ENCODE measurements around the gene ACVR1.
"Not testable (repeated sequence)": the region's sequence is repeated elsewhere in the genome, so short reads cannot be mapped to it uniquely, and the experiment has no call there.

ACVR1 gene

GRCh38 chr2:157894694-157895435, 18.7 kb upstream of the ACVR1 start:
- no peak for DNase-seq (ENCODE audit: low read depth, low spot score)

GRCh38 chr2:157893611-157894010, 17.5 kb upstream of the ACVR1 start:
- no peak for DNase-seq (ENCODE audit: low read depth, low spot score)

DNA sequence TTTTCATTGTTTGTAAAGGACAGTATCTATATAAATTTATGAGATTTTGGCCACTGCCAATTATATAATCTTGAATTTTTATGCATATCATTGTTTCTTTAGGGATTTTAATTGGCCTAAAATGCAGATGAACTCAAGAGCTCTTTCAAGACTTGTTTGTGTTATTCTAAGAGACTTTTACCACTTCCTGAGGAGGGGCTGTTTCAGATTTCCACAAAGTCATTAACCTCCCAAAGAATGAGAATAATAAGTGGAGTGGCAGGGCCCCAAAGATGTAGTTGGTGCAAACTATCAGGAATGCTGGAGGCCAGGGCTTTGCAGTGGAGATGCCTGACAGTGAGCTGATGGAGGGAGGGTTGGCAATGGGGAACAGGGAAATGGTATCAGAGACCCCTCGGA, 15.5 kb upstream of the ACVR1 start:
- DNase-seq (ENCODE audit: low read depth, low spot score), result no peak

DNA sequence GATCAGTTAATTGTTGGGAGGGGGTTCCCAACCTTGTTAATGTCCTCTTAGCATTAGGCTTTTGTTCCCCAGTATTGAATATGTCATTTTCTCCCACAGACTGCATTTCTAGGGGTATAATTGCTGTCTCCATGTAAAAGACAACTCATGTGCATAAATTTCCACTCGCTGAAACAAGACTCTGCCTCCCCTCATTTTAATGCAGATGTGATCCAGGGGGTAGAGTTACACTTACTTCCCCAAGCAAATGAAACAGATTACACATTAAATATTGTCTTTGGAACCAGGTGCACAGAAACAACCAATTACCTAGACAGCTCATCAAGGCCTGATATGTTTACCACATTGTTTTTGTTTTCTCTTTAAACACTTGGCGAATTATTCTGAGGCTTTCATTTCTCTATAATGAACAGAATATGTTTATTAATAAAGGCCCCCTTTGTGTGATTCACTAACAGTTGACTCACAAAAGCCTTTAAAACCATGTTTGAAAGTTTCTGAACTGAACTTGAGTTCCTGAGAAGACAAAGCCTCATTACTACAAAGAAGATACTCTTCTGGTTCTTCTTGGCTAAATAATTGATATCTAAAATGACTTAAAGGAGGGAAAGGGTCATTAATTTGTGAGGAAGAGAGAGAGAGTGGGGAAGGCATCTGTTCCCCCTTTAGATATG, 15.0 kb upstream of the ACVR1 start:
- DNase-seq (ENCODE audit: low read depth, low spot score), result no peak

- no peak for DNase-seq (ENCODE audit: low read depth, low spot score)
These were observed 11.8 kb upstream of the ACVR1 start for GRCh38 chr2:157887946-157888345.

DNA sequence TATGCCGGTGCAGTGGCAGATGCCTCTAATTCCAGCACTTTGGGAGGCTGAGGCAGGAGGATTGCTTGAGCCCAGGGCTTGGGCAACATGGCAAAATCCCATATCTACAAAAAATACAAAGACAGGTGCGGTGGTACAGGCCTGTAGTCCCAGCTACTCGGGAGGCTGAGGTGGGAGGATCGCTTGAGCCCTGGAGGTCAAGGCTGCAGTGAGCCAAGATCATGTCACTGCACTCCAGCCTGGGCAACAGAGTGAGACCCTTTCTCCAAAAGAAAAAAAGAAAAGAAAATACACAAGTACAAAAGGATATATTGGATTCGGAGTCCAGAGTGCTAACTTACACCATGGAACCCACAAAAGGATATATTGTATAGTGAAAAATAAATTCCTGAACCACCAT, 8.4 kb upstream of the ACVR1 start:
- not testable (repeated sequence) for DNase-seq (ENCODE audit: low read depth, low spot score)

GRCh38 chr2:157880927-157881326, 4.8 kb upstream of the ACVR1 start:
- DNase-seq (ENCODE audit: low read depth, low spot score), result no peak

DNA sequence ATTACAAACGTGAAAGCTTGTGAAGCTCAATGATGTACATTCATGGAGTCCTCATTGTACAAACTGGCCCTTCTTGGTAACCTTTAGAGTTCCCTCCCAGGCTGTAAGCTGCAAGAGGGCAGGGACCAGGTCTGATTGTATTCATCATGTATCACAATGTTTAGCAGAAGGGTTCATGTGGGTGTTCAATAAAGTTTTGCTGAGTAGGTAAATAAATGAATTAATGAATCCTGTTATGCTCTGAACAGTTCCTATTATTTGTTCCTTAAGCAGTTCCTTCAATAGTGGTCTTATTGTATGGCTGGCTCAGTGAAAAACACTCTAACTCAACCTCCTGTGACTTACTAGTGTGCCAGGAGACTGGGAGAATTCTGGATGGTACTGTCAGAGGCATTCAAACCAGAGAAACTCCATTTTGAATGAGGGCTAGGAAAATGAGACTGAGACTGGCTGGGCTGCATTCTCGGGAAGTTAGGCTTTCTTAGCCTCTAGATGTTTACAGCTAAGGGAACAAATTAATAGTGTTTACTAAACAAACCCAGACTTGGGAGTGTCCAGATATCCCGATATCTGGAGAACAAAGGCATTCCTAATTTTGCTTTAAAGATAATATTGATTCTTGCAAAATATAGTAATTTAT, 1.8 kb upstream of the ACVR1 start:
- no peak for DNase-seq (ENCODE audit: low read depth, low spot score)

DNA sequence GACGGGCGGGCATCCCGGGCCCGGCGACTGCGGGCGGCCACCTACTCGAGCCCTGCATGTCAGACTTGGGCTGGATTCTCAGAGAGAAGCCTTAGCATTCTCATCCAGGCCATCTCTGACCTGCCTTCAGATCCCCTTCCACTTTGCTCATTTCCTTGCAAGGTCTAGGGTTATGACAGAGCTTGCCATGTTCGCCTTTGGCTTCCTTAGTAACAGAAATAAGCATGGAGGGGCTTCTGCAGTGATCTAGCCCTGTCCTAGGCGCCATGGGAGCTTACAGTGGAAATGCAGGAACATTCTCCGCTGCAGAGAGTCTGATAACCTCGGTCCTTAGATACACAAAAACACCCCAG, 632 bp upstream of the ACVR1 start:
- no peak for DNase-seq (ENCODE audit: low read depth, low spot score)

DNA sequence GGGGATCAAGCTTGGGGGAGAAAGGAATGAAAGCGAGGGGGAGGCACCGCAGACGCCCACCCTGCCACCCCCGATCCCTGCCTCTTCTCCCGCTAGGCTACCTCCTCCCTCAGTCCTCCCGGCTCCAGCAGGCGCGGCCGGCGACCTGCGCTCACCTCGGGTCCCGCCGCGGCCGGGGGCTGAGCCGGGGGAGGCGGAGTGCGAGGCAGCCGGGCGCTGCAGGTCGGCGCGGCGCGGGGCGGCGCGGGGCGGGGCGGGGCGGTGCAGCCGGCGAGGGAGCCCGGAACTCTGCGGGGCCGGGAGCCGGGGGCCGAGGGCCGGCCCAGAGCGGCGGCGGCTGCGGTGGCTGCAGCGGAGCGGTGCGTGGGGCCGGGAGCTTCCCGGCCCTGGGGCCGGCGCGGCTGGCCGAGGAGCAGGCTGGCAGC, 477 bp downstream of the ACVR1 start:
- DNase-seq (ENCODE audit: low read depth, low spot score), result no peak

DNA sequence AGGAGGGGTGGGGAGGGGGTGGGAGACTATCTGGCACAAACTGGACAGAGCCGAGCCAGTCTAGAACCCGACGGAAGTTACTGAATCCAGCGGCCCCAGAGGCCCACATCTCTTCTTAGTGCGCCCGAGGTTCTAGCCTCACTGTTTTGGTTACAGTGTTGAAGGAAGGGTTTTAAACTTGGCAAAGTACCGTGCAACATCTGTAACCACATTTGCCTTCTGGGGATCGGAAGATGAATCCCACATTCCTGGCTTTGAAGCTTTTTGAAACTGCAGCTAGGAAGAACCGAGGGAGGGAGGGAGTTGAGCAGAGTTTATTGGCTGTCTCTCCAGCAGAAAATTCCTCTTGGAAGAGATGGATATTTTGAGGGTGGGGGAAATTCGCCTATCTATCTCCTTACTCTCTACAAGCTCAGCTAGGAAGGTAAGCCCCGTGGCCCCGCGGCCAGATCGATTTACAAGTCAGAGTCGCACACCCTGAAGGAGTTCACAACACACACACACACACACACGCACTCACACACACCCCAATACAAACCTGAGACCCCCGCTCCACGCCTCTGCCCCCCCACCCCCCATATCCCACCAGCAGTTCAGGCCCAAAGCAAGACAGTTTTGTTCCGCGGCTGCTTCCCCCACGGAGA, 1.0 kb downstream of the ACVR1 start:
- no peak for DNase-seq (ENCODE audit: low read depth, low spot score)

DNA sequence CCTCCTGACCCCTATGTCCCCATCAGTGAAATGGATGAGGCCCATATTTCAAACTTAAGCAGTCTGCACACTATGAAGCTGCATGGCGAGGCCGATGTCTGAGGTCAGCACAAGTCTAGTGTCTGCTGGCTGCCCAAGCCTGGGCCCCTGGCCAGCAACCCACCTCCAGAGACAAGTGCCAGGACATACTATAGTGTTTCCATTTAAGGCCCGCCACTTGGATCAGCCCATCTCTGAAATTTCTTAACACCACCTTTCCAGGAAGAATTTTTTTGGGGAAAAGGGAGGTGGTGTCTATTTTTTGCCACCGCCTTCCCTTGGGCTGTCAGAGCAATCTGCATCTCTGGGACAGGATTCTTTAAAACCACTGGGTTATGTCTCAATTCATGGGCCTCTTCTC, 1.8 kb downstream of the ACVR1 start:
- no peak for DNase-seq (ENCODE audit: low read depth, low spot score)

- DNase-seq (ENCODE audit: low read depth, low spot score), result no peak
These were observed 3.3 kb downstream of the ACVR1 start for GRCh38 chr2:157872791-157873190.

- no peak for DNase-seq (ENCODE audit: low read depth, low spot score)
These were observed 4.7 kb downstream of the ACVR1 start for GRCh38 chr2:157871415-157871814.

DNA sequence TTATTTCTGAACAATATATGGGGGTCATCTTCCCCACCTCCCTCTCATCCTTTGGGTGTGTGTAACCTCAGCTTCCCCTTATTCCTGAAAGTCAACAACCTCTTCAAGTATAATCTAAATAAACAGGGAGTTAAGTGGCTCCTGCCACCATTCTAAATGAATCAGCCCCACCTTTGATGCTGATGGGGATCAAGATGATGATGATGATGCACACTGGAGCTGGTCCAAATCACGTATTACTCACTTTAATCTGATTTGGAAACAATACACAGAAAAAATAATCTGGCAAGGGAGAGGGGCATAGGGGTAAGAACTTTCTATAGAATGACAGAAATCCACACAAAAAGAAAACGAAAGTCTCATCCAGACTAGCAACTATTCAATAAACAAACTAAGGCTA, 7.1 kb downstream of the ACVR1 start:
- no peak for DNase-seq (ENCODE audit: low read depth, low spot score)

GRCh38 chr2:157867703-157868102, 8.4 kb downstream of the ACVR1 start:
- no peak for DNase-seq (ENCODE audit: low read depth, low spot score)

- DNase-seq (ENCODE audit: low read depth, low spot score), result no peak
These were observed 9.2 kb downstream of the ACVR1 start for GRCh38 chr2:157866666-157867642.

- no peak for DNase-seq (ENCODE audit: low read depth, low spot score)
These were observed 9.9 kb downstream of the ACVR1 start for GRCh38 chr2:157866202-157866601.

GRCh38 chr2:157864857-157865430, 11.2 kb downstream of the ACVR1 start:
- DNase-seq (ENCODE audit: low read depth, low spot score), result no peak

DNA sequence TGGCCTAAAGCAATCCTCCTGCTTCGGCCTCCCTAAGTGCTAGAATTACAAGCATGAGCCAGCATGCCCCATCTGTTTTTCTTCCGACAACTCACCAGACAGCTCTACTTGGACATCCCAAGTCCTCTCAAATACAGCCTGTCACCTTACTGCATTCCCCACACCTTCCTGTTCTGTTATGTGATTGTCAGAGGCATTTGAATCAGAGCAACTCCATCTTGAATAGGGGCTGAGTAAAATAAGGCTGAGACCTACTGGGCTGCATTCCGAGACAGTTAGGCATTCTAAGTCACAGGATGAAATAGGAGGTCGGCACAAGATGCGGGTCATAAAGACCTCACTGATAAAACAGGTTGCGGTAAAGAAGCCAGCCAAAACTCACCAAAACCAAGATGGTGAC, 17.3 kb downstream of the ACVR1 start:
- no peak for DNase-seq (ENCODE audit: low read depth, low spot score)

GRCh38 chr2:157857881-157858280, 18.2 kb downstream of the ACVR1 start:
- no peak for DNase-seq (ENCODE audit: low read depth, low spot score)

Measured in activated CD4-positive, CD25-positive, alpha-beta regulatory T cell treated with anti-CD3 and anti-CD28 coated beads, Interleukin-2, amount 50 U/mL, for 16 hours (primary cell).